Thymus (tissue), 11 donors: Measurements from ENCODE around the gene RAD51B. TPM values are rescaled to one million over a fixed set of nuclear protein-coding genes. Genes with fewer than 3 reads are reported as not detected.

Experiments used
- DNase-seq, 9 donors: peaks; one replicate each; pipeline ENCODE4 v3.0.0-alpha.2; 2013; ENCODE audit warnings: low spot score in 9 of 9, low read depth in 6 of 9, missing footprints in 1 of 9
- H3K27ac ChIP-seq, 2 donors: one replicate each; pipeline ENCODE4 v1.5.1; 2013; ENCODE audit warnings: control low read depth in 1 of 2, low read depth in 1 of 2, low read length in 1 of 2, mild to moderate bottlenecking in 1 of 2, moderate library complexity in 1 of 2
- H3K27me3 ChIP-seq, 2 donors: one replicate each; pipeline ENCODE4 v1.5.1; 2013; ENCODE audit warnings: low read length in 1 of 2; ENCODE audit not compliant: control insufficient read depth in 2 of 2, insufficient read depth in 1 of 2
- H3K36me3 ChIP-seq, 2 donors: one replicate each; pipeline ENCODE4 v1.5.1; 2013; ENCODE audit warnings: low read length in 1 of 2, mild to moderate bottlenecking in 1 of 2, moderate library complexity in 1 of 2; ENCODE audit not compliant: control insufficient read depth in 2 of 2, insufficient read depth in 2 of 2
- H3K4me1 ChIP-seq, 2 donors: one replicate each; pipeline ENCODE4 v1.5.1; 2013; ENCODE audit warnings: low read length in 2 of 2; ENCODE audit not compliant: control insufficient read depth in 2 of 2, insufficient read depth in 2 of 2
- H3K4me3 ChIP-seq, 2 donors: one replicate each; pipeline ENCODE4 v1.5.1; 2013; ENCODE audit warnings: low read length in 2 of 2, control low read depth in 1 of 2, mild to moderate bottlenecking in 1 of 2
- H3K9me3 ChIP-seq, 2 donors: one replicate each; pipeline ENCODE4 v1.5.1; 2013; ENCODE audit warnings: low read length in 1 of 2, mild to moderate bottlenecking in 1 of 2; ENCODE audit not compliant: control insufficient read depth in 2 of 2, insufficient read depth in 1 of 2
- WGBS: extraction: QIAGEN DNeasy Blood & Tissue Kit; methylation state at CpG from one replicate; pipeline ENCODE4 v1.1.7; 2013; 5-methylcytosine and 5-hydroxymethylcytosine counted together
- polyA plus RNA-seq: library from polyadenylated mRNA; stranded (reverse); fragments of 200-250 nt; gene quantifications from one replicate; pipeline ENCODE4 v1.2.3, GENCODE V29; 2013
- total RNA-seq: library from RNA; stranded (reverse); fragments of 120-200 nt; gene quantifications from one replicate; pipeline ENCODE4 v1.2.4, GENCODE V29; 2013
- donor health status: healthy.

The RAD51B gene
- total and polyA plus RNA-seq, 2 donors, result 7.8 to 17.8 TPM

GRCh38 chr14:68341411-68342212 lies 522.0 kb downstream of the RAD51B start:
- peak in 1 of 9 donors; percentile 13 for DNase-seq
- Histone ChIP-seq H3K4me1 (peaks cover 9 to 22% of the 10 kb centered on the region in 2 donors), H3K36me3 (no peaks in the 10 kb centered on the region), H3K9me3 (peaks cover 0 to 5% of the 10 kb centered on the region in 2 donors), H3K4me3 (no peak overlapping the region), H3K27me3 (no peaks in the 10 kb centered on the region), H3K27ac (no peak overlapping the region)
- 92% methylated on average over 4 of the region's 4 CpGs for WGBS

GRCh38 chr14:68342216-68342763 lies 522.7 kb downstream of the RAD51B start:
- peaks cover 9 to 22% of the 10 kb centered on the region in 2 donors for H3K4me1 ChIP-seq
- H3K36me3 ChIP-seq, result no peaks in the 10 kb centered on the region
- no peak for DNase-seq
- peaks cover 0 to 5% of the 10 kb centered on the region in 2 donors for H3K9me3 ChIP-seq
- H3K4me3 ChIP-seq, result no peak overlapping the region
- WGBS, result 96% methylated on average over 3 of the region's 3 CpGs
- no peaks in the 10 kb centered on the region for H3K27me3 ChIP-seq
- no peak overlapping the region for H3K27ac ChIP-seq

GRCh38 chr14:68343534-68344118 lies 524.0 kb downstream of the RAD51B start:
- peaks cover 0 to 5% of the 10 kb centered on the region in 2 donors for H3K9me3 ChIP-seq
- no peak overlapping the region for H3K4me3 ChIP-seq
- no peaks in the 10 kb centered on the region for H3K36me3 ChIP-seq
- peaks cover 9 to 22% of the 10 kb centered on the region in 2 donors for H3K4me1 ChIP-seq
- WGBS, result 57% methylated on average over 2 of the region's 2 CpGs
- no peaks in the 10 kb centered on the region for H3K27me3 ChIP-seq
- peak in 8 of 9 donors; percentile 32 to 80 (median 51) for DNase-seq
- no peak overlapping the region for H3K27ac ChIP-seq

GRCh38 chr14:68345738-68346137 lies 526.2 kb downstream of the RAD51B start:
- peaks cover 0 to 5% of the 10 kb centered on the region in 2 donors for H3K9me3 ChIP-seq
- no peaks in the 10 kb centered on the region for H3K36me3 ChIP-seq
- no peaks in the 10 kb centered on the region for H3K27me3 ChIP-seq
- WGBS, result 97% methylated on average over 4 of the region's 4 CpGs
- DNase-seq, result no peak
- H3K4me3 ChIP-seq, result no peak overlapping the region
- no peak overlapping the region for H3K27ac ChIP-seq
- peaks cover 9 to 24% of the 10 kb centered on the region in 2 donors for H3K4me1 ChIP-seq

GRCh38 chr14:68346556-68347343 lies 527.2 kb downstream of the RAD51B start:
- no peak overlapping the region for H3K4me3 ChIP-seq
- WGBS, result 95% methylated on average over 5 of the region's 5 CpGs
- H3K4me1 ChIP-seq, result peaks cover 9 to 20% of the 10 kb centered on the region in 2 donors
- no peaks in the 10 kb centered on the region for H3K36me3 ChIP-seq
- no peak for DNase-seq
- no peaks in the 10 kb centered on the region for H3K27me3 ChIP-seq
- H3K9me3 ChIP-seq, result peaks cover 0 to 5% of the 10 kb centered on the region in 2 donors
- H3K27ac ChIP-seq, result no peak overlapping the region

GRCh38 chr14:68349900-68350629 lies 530.5 kb downstream of the RAD51B start:
- H3K27ac ChIP-seq, result peak overlapping the region in 1 of 2 donors; percentile 60
- peaks cover 0 to 5% of the 10 kb centered on the region in 2 donors for H3K9me3 ChIP-seq
- no peaks in the 10 kb centered on the region for H3K27me3 ChIP-seq
- H3K4me3 ChIP-seq, result no peak overlapping the region
- DNase-seq, result peak in 1 of 9 donors; percentile 33
- no peaks in the 10 kb centered on the region for H3K36me3 ChIP-seq
- H3K4me1 ChIP-seq, result peaks cover 0 to 7% of the 10 kb centered on the region in 2 donors
- 90% methylated on average over 8 of the region's 8 CpGs for WGBS

GRCh38 chr14:68355415-68355814 lies 535.8 kb downstream of the RAD51B start:
- H3K36me3 ChIP-seq, result no peaks in the 10 kb centered on the region
- no peak overlapping the region for H3K27ac ChIP-seq
- over 99% methylated on average over 2 of the region's 2 CpGs for WGBS
- no peaks in the 10 kb centered on the region for H3K27me3 ChIP-seq
- no peaks in the 10 kb centered on the region for H3K9me3 ChIP-seq
- H3K4me1 ChIP-seq, result peaks cover 0 to 22% of the 10 kb centered on the region in 2 donors
- H3K4me3 ChIP-seq, result no peak overlapping the region
- no peak for DNase-seq

- WGBS, result 38% methylated on average over 1 of the region's 1 CpG
- H3K4me1 ChIP-seq, result peaks cover 0 to 29% of the 10 kb centered on the region in 2 donors
- H3K4me3 ChIP-seq, result no peak overlapping the region
- H3K27me3 ChIP-seq, result no peaks in the 10 kb centered on the region
- H3K36me3 ChIP-seq, result no peaks in the 10 kb centered on the region
- DNase-seq, result no peak
- H3K9me3 ChIP-seq, result no peaks in the 10 kb centered on the region
- H3K27ac ChIP-seq, result no peak overlapping the region
Measured at GRCh38 chr14:68357777-68358176, 538.2 kb downstream of the RAD51B start.
